Measurements from ENCODE around the gene TPSD1.

Gene TPSD1

DNA sequence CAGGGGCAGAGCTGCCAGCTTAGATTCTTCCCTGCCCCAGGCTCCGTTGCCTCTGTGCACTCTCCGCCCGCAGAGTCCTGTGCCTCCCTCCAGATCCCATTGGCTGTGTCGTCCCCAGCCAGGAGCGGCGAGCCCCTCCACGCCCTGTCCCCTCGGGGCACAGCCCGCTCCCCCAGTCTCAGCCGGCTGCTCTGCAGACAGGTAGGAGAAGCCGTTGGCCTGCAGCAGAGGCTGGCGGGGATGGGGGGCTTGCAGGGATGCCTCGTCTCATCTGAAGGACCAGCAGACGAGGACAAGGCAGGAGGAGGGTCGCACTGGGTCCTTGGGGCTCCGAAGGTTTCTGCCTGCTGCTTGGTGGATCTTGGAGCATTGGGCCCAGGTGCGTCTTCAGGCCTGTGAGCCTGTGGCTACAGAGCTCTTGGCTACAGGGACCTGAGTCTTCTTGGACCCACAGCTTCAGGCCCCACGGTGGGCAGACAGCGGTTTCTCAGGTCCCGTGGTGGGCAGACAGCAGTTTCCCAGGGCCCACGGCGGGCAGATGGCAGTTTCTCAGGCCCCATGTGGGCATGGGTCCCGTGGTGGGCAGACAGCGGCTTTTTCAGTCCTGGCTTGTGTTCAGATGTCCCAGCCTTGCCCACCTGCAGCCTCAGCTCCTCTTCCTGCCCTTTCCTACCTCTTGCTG, 36.8 kb upstream of the TPSD1 start:
- H3K27me3 ChIP-seq (ENCODE audit: insufficient read depth, low read depth, severe bottlenecking) = no peaks in the 10 kb centered on the region
- H3K9me3 ChIP-seq (ENCODE audit: severe bottlenecking) = no peaks in the 10 kb centered on the region
- TF ChIP-seq, protein P1, sequence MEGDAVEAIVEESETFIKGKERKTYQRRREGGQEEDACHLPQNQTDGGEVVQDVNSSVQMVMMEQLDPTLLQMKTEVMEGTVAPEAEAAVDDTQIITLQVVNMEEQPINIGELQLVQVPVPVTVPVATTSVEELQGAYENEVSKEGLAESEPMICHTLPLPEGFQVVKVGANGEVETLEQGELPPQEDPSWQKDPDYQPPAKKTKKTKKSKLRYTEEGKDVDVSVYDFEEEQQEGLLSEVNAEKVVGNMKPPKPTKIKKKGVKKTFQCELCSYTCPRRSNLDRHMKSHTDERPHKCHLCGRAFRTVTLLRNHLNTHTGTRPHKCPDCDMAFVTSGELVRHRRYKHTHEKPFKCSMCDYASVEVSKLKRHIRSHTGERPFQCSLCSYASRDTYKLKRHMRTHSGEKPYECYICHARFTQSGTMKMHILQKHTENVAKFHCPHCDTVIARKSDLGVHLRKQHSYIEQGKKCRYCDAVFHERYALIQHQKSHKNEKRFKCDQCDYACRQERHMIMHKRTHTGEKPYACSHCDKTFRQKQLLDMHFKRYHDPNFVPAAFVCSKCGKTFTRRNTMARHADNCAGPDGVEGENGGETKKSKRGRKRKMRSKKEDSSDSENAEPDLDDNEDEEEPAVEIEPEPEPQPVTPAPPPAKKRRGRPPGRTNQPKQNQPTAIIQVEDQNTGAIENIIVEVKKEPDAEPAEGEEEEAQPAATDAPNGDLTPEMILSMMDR (IDR thresholded peaks at IDR 0.05; ENCODE audit: low read depth, low read length) = no peak
- peaks cover 81% of the 10 kb centered on the region for H3K36me3 ChIP-seq
- no peak overlapping the region for H3K4me3 ChIP-seq (ENCODE audit: low read depth, low read length)
- no peak for DNase-seq
- H3K27ac ChIP-seq = no peak overlapping the region

- no peak for DNase-seq
- H3K9me3 ChIP-seq (ENCODE audit: severe bottlenecking) = no peaks in the 10 kb centered on the region
- no peak overlapping the region for H3K27ac ChIP-seq
- no peaks in the 10 kb centered on the region for H3K27me3 ChIP-seq (ENCODE audit: insufficient read depth, low read depth, severe bottlenecking)
- peaks cover 70% of the 10 kb centered on the region for H3K36me3 ChIP-seq
- TF ChIP-seq, protein P1 (IDR thresholded peaks at IDR 0.05; ENCODE audit: low read depth, low read length) = no peak
- no peak overlapping the region for H3K4me3 ChIP-seq (ENCODE audit: low read depth, low read length)
These were observed 35.7 kb upstream of the TPSD1 start for GRCh38 chr16:1220098-1220728.

- no peak overlapping the region for H3K4me3 ChIP-seq (ENCODE audit: low read depth, low read length)
- no peak for DNase-seq
- no peaks in the 10 kb centered on the region for H3K27me3 ChIP-seq (ENCODE audit: insufficient read depth, low read depth, severe bottlenecking)
- no peak overlapping the region for H3K27ac ChIP-seq
- no peaks in the 10 kb centered on the region for H3K9me3 ChIP-seq (ENCODE audit: severe bottlenecking)
- TF ChIP-seq, protein P1 (IDR thresholded peaks at IDR 0.05; ENCODE audit: low read depth, low read length) = no peak
- peaks cover 66% of the 10 kb centered on the region for H3K36me3 ChIP-seq
These were observed 34.8 kb upstream of the TPSD1 start for GRCh38 chr16:1220841-1221627.

DNA sequence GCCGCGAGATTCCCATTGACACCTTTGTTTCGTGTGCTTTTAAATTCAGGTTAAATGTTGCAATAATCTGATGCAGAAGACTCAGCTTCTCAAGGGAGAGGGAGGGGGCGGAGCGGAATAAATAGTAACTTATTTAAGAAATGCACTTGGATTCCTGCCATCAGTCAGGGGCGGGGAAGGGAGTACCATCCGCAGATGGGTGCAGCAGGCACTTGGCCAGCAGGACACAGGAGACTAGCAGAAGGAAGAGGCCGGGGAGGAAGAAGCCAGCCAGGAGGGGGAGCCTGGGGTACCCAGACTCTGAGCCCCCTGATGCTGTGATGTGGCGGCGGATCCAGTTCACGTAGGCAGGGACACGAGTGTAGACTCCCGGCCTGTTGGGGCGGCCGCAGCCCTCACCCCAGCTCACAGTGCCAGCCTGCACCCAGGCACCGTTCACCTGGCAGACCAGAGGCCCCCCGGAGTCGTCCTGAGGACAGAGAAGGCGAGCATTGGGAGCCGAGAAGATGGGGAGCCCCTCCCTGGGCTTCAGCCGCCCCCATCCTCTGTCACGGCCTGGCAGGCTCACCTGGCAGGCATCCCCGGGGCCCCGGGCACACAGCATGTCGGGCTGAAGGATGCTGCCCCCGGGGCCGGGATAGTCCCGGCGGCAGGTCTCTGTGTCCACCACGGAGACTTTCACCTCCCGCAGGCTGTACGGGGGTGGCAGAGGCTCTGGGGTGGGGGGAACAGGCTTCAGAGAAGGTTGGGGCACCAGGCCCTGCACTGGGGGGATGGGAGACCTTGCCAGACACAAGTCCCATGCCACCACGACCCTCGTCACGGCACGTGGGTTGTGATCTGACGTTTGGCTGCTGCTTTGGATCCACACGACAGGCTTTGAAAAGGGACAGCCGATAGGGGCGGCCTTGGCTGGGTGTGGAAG, 34.0 kb upstream of the TPSD1 start:
- Histone ChIP-seq H3K27ac (no peak overlapping the region), H3K4me3 (ENCODE audit: low read depth, low read length) (no peak overlapping the region), H3K36me3 (peaks cover 57% of the 10 kb centered on the region), H3K9me3 (ENCODE audit: severe bottlenecking) (no peaks in the 10 kb centered on the region), H3K27me3 (ENCODE audit: insufficient read depth, low read depth, severe bottlenecking) (no peaks in the 10 kb centered on the region)
- no peak for DNase-seq
- TF ChIP-seq, protein P1 (IDR thresholded peaks at IDR 0.05; ENCODE audit: low read depth, low read length) = no peak

GRCh38 chr16:1222553-1223354, 33.1 kb upstream of the TPSD1 start:
- H3K27me3 ChIP-seq (ENCODE audit: insufficient read depth, low read depth, severe bottlenecking) = no peaks in the 10 kb centered on the region
- H3K36me3 ChIP-seq = peaks cover 48% of the 10 kb centered on the region
- no peak overlapping the region for H3K4me3 ChIP-seq (ENCODE audit: low read depth, low read length)
- DNase-seq = no peak
- TF ChIP-seq, protein P1 (IDR thresholded peaks at IDR 0.05; ENCODE audit: low read depth, low read length) = no peak
- H3K27ac ChIP-seq = no peak overlapping the region
- H3K9me3 ChIP-seq (ENCODE audit: severe bottlenecking) = no peaks in the 10 kb centered on the region
